IPS-15b (cell line): ENCODE results near the gene NGEF.
A peak's percentile ranks its signal among the peaks of the same experiment; 100 is the strongest.

Experiments
- H3K27me3 ChIP-seq: one replicate; pipeline ENCODE4 v1.6.1; 2013; ENCODE audit warnings: low read length; ENCODE audit not compliant: control insufficient read depth, insufficient read depth
- H3K36me3 ChIP-seq: one replicate; pipeline ENCODE4 v1.6.1; 2013; ENCODE audit warnings: low read length; ENCODE audit not compliant: control insufficient read depth, insufficient read depth
- H3K4me1 ChIP-seq: one replicate; pipeline ENCODE4 v1.6.1; 2013; ENCODE audit warnings: mild to moderate bottlenecking, low read length; ENCODE audit not compliant: control insufficient read depth, insufficient read depth
- H3K4me3 ChIP-seq: one replicate; pipeline ENCODE4 v1.5.1; 2013; ENCODE audit warnings: low read depth, low read length
- H3K9ac ChIP-seq: one replicate; pipeline ENCODE4 v1.6.1; 2013; ENCODE audit warnings: low read depth, mild to moderate bottlenecking, low read length
- H3K9me3 ChIP-seq: one replicate; pipeline ENCODE4 v1.6.1; 2013; ENCODE audit warnings: mild to moderate bottlenecking, low read length; ENCODE audit not compliant: control insufficient read depth, insufficient read depth

Gene NGEF

GRCh38 chr2:232942831-232943230 lies 70.2 kb downstream of the NGEF start:
- no peak overlapping the region for H3K9ac ChIP-seq
- no peaks in the 10 kb centered on the region for H3K36me3 ChIP-seq
- no peaks in the 10 kb centered on the region for H3K27me3 ChIP-seq
- no peaks in the 10 kb centered on the region for H3K9me3 ChIP-seq
- H3K4me1 ChIP-seq, result no peaks in the 10 kb centered on the region
- no peak overlapping the region for H3K4me3 ChIP-seq

GRCh38 chr2:232941912-232942594 lies 71.0 kb downstream of the NGEF start:
- H3K4me1 ChIP-seq, result no peaks in the 10 kb centered on the region

DNA sequence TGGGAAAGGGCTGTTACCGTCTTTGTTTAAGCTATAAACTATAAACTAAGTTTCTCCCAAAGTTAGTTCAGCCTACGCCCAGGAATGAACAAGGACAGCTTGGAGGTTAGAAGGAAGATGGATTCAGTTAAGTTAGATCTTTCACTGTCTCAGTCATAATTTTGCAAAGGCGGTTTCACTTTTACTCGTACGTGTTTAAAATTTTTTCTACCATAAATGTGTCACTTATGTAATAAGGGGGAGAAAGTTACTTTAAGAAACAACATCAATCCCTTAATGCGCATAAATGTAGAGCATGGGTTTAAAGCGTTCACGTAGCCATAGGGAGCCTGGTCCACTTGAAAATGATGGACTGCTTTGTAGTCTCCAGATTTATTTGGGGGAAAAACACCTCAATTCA lies 71.7 kb downstream of the NGEF start:
- Histone ChIP-seq H3K4me3 (no peak overlapping the region), H3K36me3 (no peaks in the 10 kb centered on the region), H3K27me3 (no peaks in the 10 kb centered on the region), H3K4me1 (no peaks in the 10 kb centered on the region), H3K9me3 (no peaks in the 10 kb centered on the region), H3K9ac (no peak overlapping the region)

More at GRCh38 chr2:232941912-232942594, 71.0 kb downstream of the NGEF start:
- no peaks in the 10 kb centered on the region for H3K27me3 ChIP-seq
- H3K4me3 ChIP-seq, result no peak overlapping the region
- H3K9me3 ChIP-seq, result no peaks in the 10 kb centered on the region
- no peak overlapping the region for H3K9ac ChIP-seq
- no peaks in the 10 kb centered on the region for H3K36me3 ChIP-seq

- Histone ChIP-seq H3K9me3 (no peaks in the 10 kb centered on the region), H3K9ac (no peak overlapping the region), H3K36me3 (no peaks in the 10 kb centered on the region), H3K27me3 (no peaks in the 10 kb centered on the region), H3K4me1 (no peaks in the 10 kb centered on the region), H3K4me3 (no peak overlapping the region)
These were observed 72.3 kb downstream of the NGEF start for GRCh38 chr2:232940724-232941123.

DNA sequence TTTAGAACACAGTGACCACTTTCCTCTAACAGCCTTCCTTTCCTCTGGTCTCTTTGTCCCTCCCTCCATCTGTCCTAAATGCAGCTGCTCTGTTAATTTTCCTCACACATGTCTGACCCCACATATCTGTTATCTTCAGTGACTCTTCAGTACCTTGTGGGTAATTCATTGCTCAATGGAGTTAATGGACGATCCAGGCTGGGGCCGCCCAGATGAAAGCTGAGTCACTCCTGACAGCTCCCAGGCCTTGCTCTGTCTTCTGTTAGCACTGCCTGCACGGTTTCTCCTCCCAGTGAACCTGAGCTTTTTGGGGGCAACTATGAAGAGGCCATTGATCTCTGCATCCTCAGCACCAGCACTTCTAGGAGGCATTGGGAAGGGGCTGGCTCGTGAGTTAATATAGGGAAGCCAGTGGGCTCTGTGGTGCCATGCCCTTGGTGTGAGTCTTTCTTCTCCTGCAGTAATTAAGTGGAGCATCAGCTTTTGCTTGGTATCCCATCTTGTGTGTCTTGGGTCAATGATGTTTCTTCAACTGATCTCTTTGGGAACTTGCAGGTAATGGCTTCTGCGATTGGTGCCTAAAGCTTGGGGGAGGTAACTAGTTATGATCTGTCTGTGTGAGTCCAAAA lies 75.7 kb downstream of the NGEF start:
- Histone ChIP-seq H3K36me3 (no peaks in the 10 kb centered on the region), H3K4me1 (no peaks in the 10 kb centered on the region), H3K27me3 (no peaks in the 10 kb centered on the region), H3K9me3 (no peaks in the 10 kb centered on the region), H3K9ac (no peak overlapping the region), H3K4me3 (no peak overlapping the region)

GRCh38 chr2:232931636-232932035 lies 81.4 kb downstream of the NGEF start:
- Histone ChIP-seq H3K4me1 (peaks cover 5% of the 10 kb centered on the region), H3K36me3 (no peaks in the 10 kb centered on the region), H3K4me3 (no peak overlapping the region), H3K9me3 (no peaks in the 10 kb centered on the region), H3K9ac (no peak overlapping the region), H3K27me3 (peaks cover 41% of the 10 kb centered on the region)

- no peaks in the 10 kb centered on the region for H3K9me3 ChIP-seq
- peaks cover 5% of the 10 kb centered on the region for H3K4me1 ChIP-seq
- H3K36me3 ChIP-seq, result no peaks in the 10 kb centered on the region
- H3K4me3 ChIP-seq, result no peak overlapping the region
- H3K27me3 ChIP-seq, result peaks cover 57% of the 10 kb centered on the region
- H3K9ac ChIP-seq, result no peak overlapping the region
These were observed 83.0 kb downstream of the NGEF start for GRCh38 chr2:232930059-232930400.

- Histone ChIP-seq H3K27me3 (peaks cover 62% of the 10 kb centered on the region), H3K4me1 (peaks cover 5% of the 10 kb centered on the region), H3K36me3 (no peaks in the 10 kb centered on the region), H3K9ac (no peak overlapping the region), H3K4me3 (peak overlapping the region; percentile 52), H3K9me3 (no peaks in the 10 kb centered on the region)
These were observed 83.6 kb downstream of the NGEF start for GRCh38 chr2:232929303-232930058.

DNA sequence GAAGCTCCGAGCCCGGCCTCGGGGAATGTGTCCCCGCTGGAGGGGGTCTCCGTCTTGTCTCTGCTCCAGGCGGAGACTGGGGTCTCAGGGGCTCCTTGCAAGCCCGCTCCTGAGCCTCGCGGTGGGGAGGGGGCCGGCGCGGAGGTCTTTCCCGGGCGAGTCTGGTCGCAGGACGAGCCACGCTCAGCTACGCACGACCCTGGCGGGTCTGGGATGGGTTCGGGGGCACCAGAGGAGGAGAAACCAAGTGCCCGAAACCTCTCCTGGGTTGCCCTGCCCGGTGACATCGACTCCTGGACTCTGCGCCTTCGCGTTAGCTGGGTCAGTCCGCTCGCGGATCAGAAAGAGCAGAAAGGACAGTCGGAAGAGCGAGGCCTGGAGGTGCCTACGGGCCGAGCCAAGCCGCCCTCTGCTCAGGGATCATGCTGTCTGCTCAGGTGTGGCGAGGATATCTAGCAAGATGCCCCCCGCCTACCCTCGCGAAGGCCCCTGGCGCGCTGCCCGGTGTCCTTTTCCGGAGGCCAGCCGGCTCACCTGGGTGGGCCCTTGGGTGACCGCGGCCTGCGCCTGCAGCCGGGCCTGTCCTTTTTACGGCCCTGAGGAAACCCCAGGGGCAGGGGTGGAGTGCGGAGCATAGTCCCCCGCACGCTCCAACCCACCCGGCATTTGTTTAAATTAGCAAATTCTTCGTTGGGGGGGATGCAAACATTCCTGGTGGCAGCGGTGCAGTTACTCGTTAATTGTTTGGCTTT lies 84.3 kb downstream of the NGEF start:
- peaks cover 65% of the 10 kb centered on the region for H3K27me3 ChIP-seq
- peak overlapping the region; percentile 52 for H3K4me3 ChIP-seq
- no peaks in the 10 kb centered on the region for H3K36me3 ChIP-seq
- no peaks in the 10 kb centered on the region for H3K9me3 ChIP-seq
- peaks cover 5% of the 10 kb centered on the region for H3K4me1 ChIP-seq
- H3K9ac ChIP-seq, result no peak overlapping the region

DNA sequence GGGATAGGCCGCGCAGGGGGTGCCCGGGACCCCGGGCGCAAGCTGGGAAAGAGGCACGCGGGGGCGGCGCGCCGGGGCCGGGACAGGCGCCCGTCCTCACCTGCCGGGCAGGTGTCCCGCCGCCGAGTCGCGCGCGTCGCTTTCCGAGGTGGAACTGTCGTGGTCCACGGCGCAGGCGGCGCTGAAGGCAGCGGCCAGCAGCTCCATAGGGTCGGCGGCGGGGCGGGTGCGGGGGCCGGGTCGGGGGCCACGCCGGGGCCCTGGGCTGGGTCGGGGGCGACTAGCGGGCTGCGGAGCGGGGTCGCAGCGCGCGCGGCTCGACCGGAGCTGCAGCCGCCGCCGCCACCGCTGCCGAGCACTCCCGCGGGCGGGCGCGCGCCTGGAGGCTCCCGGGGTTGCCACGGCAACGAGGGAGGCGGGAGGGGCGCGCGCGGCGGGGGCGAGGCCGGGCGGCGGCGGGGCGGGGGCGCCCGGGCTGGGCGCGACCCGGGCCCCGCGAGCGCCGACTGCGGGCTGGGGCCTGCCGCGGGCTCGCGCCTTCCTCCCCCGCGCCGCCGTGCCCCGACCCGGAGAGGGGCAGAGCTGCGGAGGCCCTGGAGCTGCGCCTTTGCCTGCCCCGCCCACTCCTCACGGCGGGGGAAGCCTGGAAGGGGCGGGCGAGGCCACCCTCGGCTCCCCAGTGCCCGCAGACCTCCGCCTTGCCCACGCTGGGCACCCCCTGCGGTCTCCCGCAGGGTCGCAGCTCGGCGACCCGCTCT lies 85.1 kb downstream of the NGEF start:
- H3K9ac ChIP-seq, result no peak overlapping the region
- H3K27me3 ChIP-seq, result peaks cover 65% of the 10 kb centered on the region
- no peaks in the 10 kb centered on the region for H3K36me3 ChIP-seq
- no peaks in the 10 kb centered on the region for H3K9me3 ChIP-seq
- peaks cover 5% of the 10 kb centered on the region for H3K4me1 ChIP-seq
- H3K4me3 ChIP-seq, result peak overlapping the region; percentile 52
